Inferior parietal cortex (tissue), 1 donor: ENCODE measurements around the gene NPPA.
"Not testable (repeated sequence)": the region's sequence is repeated elsewhere in the genome, so short reads cannot be mapped to it uniquely, and the experiment has no call there.

Experiments used
- DNase-seq: peaks from one replicate; pipeline ENCODE4 v3.0.0-alpha.2; 2016; ENCODE audit errors: extremely low spot score

NPPA gene

DNA sequence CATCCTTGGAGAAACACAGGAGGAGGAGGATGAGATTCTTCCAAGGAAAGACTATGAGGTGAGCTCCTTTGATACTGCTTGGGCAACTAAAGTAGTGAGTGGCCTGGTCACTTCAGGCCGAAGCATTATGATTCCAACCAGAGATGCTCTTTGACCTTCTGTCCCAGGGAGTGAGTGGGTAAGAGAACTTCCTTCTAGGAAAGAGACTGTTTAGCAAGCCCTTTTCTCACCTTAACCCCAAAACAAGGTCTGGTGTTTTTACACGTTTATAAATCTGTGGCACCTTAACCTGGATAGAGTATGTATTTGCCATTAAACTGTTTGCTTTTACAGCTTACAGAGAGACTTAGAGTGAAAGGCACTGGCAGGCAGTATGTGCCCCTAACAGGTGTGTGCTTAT lies 40.5 kb downstream of the NPPA start:
- no peak for DNase-seq

DNA sequence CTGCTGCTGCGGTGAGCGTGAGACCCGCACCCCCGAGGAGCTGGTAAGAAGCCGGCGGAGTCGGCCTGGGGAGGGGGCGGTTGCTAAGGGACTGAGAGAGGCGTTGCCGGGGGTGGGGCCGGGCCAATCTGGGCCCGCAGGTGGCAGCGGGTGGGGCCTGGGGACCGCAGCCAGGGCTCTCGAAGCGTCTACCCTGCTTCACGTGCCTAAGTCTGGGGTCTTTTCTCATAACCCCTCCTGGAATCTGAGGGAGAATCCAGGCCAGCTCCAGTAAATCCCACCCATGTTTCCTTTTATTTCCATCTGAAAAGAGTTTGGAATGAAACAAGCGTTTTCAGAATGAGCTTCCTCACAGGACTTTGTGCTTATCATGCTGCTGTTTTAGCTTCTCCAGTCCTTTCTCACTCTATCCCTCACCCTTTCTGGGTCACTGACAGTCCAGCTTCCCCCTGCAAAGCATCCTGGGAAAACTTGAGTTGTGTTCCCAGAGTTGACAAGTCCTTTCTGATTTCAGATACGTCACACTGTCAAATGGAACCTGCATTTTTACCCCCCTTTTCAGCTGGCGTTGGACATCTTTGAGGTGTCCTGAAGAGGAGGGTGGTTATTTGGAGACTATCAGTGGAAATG lies 41.2 kb downstream of the NPPA start:
- DNase-seq, result peak; percentile 68

DNA sequence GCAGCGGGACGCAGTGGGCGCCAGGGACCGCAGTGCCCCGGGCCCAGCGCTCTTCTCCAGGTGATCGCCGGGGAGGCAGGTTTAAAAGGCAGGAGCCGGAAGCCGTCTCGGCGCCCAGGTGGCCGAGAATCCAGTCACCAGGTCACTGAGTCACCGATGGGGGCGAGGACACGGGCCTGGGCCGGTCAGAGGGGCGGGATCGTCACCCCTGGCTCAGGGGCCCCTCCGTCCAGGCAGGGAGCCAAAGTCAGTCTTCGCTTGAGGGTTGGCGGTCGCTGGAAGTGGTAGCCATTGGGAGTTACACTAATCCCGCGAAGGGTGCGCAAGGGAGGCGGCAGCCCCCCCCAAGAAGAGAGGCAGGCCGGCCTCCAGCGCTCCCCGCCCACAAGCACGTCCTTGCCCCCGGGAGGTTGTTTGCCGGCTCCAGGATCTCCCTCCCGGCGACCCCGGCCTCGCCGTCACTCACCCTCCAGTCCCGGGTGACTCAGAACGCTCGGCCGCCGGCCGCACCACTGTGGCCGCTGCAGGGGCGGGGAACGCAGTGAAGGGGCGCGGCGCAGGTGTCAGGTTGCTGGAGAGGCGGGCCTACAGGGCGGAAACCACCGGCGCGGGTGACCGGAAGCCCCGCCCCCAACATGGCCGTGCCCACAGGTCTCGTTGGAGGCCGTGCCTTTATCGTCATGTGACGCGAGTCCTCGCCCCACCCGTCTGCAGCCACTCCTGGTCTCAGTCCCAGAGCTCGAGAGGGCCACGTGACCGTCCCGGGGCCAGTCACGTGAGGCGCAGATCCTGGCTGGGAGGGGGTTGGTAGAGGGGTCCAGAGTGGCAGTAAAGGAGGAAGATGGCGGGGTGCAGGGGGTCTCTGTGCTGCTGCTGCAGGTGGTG lies 41.9 kb downstream of the NPPA start, which contains the start of the genes CLCN6 and MTHFR:
Gene CLCN6, plus strand, starts transcription at position 770 of the 885 bp plus-strand sequence. Its CDS starts 72 bp downstream, at position 842.
Gene MTHFR, minus strand, starts transcription at position 543 of the 885 bp plus-strand sequence. CDS start 2,848 bp downstream, outside the sequence.
- peak; percentile 98 for DNase-seq

DNA sequence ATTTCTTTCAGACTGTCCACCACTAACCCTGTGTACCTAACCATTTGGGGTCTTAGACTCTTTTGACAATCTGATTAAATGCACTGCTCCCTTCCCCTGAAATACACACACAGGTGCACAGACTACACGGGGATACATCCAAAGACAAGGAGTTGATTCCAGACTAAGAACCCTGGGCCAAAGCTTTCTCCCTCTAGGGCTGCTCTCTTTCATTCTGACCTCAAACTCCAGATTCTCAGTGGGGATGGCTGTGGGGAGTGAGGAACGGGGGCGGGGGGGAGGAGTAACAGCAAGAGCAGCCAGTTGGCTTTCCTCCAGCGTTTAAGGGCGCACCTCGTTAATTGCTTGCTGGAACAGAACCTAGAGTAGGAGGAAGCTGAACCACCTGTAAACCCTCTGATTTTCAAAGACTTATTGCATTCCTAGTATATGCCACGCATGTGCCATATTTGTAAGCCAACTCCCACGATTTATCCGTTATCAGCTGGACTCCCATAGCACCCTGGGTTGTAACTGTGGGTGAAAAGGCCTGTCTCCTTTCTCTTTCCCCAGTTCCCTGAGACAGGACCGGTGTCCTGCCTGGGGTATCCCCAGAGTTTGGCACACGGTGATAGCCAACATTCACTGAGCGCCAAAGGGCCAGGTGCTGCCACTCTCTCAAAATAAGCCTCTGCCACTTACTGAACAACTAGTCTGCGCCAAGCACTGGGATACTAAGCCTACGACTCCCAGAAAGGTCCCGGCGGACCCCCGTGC lies 42.7 kb downstream of the NPPA start:
- DNase-seq, result no peak

DNA sequence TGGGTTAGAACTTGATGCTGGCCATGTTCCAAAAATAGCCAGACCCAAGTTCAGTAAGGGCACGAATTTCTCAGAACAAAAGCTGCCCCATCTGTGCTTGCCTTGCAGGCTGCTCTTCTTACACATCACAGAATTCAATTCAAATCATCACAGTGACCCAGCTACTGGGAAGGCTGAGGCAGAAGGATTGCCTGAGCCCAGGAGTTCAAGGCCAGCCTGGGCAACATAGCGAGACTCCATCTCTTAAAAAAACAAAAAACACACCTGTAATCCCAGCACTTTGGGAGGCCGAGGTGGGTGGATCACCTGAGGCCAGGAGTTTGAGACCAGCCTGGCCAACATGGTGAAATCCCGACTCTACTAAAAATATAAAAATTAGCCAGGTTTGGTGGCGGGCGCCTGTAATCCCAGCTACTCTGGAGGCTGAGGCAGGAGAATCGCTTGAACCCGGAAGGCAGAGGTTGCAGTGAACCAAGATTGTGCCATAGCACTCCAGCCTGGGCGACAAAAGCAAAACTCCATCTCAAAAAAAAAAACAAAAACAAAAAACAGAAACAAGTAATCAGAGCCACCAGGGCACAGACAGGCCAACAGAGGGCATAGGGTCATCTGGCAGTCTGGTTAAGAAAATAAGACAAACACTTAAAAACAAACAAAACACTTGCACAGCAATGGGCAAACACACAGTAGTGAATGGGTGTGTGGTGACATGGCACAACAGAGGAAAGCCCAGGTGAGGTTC lies 43.5 kb downstream of the NPPA start:
- not testable (repeated sequence) for DNase-seq

DNA sequence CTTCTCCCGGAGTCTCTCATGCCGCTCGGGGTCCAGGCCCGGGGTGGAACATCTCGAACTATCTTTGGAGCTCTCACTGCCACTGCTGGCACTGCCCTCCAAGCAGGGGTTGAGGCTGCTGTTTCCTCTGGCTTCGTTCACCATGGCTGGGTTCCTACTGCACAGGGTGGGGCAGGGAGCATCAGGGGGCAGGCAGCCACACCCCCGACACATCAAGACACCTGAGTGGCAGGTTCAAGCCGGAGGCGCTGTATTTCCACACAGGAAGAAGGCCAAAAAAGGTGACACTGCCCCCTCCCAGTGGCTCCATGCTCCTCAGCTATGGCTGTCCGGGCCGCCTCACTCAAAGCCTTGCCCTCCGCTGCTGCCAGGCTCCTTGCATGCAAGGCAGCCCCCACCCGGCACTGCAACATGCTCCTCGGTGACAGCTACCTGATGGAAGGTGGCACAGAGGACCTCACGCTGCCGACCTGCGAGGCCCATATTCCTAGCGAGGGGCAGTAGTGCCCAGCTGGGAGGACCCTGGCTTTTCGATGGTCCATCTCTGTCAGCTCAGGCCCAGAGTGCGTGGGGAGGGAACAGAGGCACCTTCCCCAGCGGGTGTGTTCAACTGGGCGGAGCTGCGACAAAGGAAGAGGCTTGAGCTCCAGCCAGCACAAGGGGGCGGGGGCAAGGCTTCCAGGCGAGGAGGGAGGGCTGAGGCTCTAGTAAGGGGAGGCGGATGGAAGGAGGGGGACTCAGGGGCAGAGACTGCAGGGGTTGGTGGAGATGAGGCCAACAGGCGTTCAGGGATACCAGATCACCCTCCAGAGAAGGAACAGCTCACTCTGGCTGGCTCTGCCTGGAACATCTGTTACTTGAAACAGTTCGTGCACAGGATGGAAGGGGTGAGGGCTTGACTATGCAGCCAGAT lies 44.4 kb downstream of the NPPA start:
- peak; percentile 54 for DNase-seq

- DNase-seq, result no peak
Measured at GRCh38 chr1:11802616-11802972, 45.0 kb downstream of the NPPA start.

DNA sequence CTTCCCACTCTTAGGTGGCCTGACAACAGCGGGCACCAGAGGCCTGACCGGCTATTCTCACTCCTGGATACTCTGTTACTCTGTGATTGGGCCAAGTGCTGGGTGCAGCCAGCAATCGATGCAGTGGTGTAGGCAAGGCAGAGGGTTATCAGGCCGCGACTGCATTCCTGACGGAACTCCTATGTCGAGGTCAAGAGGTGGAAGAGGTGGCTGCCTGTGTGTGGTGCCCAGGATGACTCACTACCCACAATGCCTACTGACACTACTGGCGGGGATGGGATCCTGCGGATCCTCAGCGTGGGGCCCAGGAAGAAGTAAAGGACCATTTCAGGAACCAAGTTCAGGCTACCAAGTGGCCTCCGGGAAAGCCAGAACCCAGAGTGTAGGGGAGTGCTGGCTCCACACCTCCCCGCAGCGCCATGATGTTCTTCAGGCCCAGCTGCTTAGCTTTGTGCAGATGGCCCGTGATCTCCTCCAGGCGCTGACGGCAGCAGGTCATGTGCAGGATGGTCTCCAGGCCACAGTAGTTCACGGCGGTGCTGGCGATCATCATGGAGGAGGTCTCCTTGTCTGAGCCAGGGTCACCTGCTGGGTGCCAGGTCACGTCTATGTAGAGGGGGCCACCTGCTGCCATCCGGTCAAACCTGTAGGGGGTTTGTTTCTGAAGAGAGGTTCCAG lies 46.7 kb downstream of the NPPA start:
- DNase-seq, result no peak

DNA sequence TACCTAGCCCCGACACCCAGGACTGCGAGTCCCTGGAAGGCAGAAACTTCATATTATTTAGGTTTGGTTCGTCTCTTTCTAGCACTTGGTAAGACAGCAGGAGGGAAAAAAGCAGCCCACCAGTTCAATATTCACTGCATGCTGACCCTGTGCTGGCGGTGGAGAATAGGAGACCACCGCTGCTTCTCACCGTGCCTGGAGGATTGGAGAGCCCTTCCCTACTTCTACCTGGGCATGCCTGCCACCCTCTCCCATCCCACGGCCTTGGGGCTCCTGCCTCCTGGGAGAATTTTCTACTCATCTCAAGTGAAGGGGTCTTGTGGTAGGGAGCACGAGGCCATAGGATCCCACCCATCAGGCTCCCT lies 47.2 kb downstream of the NPPA start:
- DNase-seq, result no peak

GRCh38 chr1:11799896-11800295 lies 47.7 kb downstream of the NPPA start:
- DNase-seq, result no peak

GRCh38 chr1:11799099-11799498 lies 48.5 kb downstream of the NPPA start:
- DNase-seq, result no peak

DNA sequence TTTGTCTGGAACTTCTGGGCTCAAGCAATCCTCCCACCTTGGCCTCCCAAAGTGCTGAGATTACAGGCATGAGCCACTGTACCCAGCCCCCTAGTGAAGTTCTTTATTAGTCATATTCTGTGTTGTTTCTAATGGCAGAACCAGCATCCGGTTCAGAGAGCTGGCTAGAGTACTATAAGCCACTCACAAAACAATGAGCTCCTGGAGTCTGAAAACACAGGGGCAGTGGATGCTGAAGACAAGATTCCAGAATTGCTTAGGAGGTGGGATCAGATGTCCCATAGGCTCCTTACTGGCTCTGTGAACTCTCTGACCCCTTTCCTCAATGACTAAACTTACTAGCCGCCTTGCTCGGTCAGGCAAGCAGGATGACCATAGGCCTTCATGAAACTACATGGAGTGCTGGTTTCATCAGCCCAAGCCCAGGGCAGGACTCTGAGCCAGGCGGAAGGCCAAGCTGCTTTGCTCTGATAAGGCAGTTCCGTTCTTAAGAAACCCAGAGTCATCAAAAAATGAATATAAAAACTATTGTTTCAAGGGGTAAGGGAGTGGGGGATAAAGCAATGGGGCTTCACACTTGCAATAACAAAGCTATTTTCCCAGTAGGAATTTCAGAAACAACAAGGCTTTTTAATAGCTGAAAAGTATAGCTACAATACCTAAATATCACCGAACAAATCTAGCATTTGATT lies 49.9 kb downstream of the NPPA start:
- DNase-seq, result no peak

GRCh38 chr1:11796036-11796828 lies 51.4 kb downstream of the NPPA start:
- DNase-seq, result no peak
